K562 (cell line): ENCODE measurements around the gene UPF2.

Experiments
- ADNP ChIP-seq: fragments of 200-800 bp; sonication (Bioruptor generic); IDR thresholded peaks from 2 replicates; pipeline ENCODE4 v1.6.1; 2016; ENCODE audit warnings: missing genetic modification characterization, missing compliant biosample characterization
- CHD7 ChIP-seq: fragments of 200-600 bp; sonication (generic); IDR thresholded peaks from one replicate; pipeline ENCODE4 v1.6.1; 2012; ENCODE audit warnings: mild to moderate bottlenecking, low read depth, low read length, inconsistent platforms
- HDAC2 ChIP-seq: fragments of 450-650 bp; IDR thresholded peaks from 2 replicates; pipeline ENCODE4 v1.6.1; 2016; ENCODE audit warnings: mild to moderate bottlenecking
- POLR2A ChIP-seq: fragments of 450-650 bp; conservative IDR thresholded peaks from 2 replicates; pipeline ENCODE4 v1.6.1; 2016

GRCh38 chr10:12051241-12051640, 8.6 kb upstream of the UPF2 start:
- TF ChIP-seq HDAC2 (no peak), CHD7 (no peak), ADNP (tag) (no peak), POLR2A (no peak)
